Measurements from ENCODE around the gene ASB3.
"Not testable (repeated sequence)": the region's sequence is repeated elsewhere in the genome, so short reads cannot be mapped to it uniquely, and the experiment has no call there.

The ASB3 gene

GRCh38 chr2:53765767-53766166, 21.0 kb downstream of the ASB3 start:
- Histone ChIP-seq H3K27ac (ENCODE audit: low read depth, low read length) (no peak overlapping the region), H2AFZ (ENCODE audit: low read length, unreplicated experiment) (no peak overlapping the region), H3K4me3 (ENCODE audit: low read depth, low read length) (no peak overlapping the region), H3K4me1 (ENCODE audit: control insufficient read depth, insufficient read depth, low read length, unreplicated experiment) (peaks cover 13% of the 10 kb centered on the region), H3K79me2 (ENCODE audit: control insufficient read depth, insufficient read depth, low read length, unreplicated experiment) (peaks cover 34% of the 10 kb centered on the region), H3K27me3 (ENCODE audit: insufficient read depth, low read length) (no peaks in the 10 kb centered on the region), H3K36me3 (ENCODE audit: insufficient read depth, low read length) (peaks cover 13% of the 10 kb centered on the region; the same call in 1 of the 2 replicates)

DNA sequence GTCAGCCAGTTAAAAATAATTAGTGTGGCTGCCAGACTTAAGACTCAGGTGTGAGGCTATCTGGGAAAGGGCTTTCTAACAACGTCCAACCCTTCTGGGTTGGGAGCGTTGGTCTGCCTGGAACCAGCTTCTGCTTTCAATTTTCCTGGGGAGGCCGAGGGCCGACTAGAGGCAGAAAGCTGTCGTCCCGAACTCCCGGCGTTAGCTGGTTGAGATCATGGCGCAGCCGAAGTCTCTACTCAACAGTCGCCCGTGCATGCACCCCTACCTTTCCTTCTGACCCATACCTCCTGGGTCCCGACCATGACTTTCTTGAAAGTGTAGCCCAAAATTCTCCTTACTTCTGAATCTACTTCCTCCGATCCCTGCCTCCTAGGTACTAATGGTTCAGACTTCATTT, 29.5 kb downstream of the ASB3 start:
- H3K27me3 ChIP-seq (ENCODE audit: insufficient read depth, low read length); H2AFZ ChIP-seq (ENCODE audit: low read length, unreplicated experiment); H3K4me3 ChIP-seq (ENCODE audit: low read depth, low read length); H3K27ac ChIP-seq (ENCODE audit: low read depth, low read length); H3K79me2 ChIP-seq (ENCODE audit: control insufficient read depth, insufficient read depth, low read length, unreplicated experiment): not testable (repeated sequence)
- H3K4me1 ChIP-seq (ENCODE audit: control insufficient read depth, insufficient read depth, low read length, unreplicated experiment): peaks cover 13% of the 10 kb centered on the region
- H3K36me3 ChIP-seq (ENCODE audit: insufficient read depth, low read length): peaks cover 15% of the 10 kb centered on the region; the same call in 1 of the 2 replicates

DNA sequence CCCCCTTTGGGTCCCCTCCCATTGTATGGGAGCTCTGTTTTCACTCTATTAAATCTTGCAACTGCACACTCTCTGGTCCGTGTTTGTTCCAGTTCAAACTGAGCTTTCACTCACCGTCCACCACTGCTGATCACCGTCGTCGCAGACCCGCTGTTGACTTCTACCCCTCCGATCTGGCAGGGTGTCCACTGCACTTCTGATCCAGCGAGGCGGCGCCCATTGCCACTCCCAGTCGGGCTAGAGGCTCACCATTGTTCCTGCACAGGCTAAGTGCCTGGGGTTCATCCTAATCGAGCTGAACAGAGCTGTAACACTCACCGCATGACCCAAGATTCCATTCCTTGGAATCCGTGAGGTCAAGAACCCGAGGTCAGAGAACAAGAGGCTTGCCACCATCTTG, 30.1 kb downstream of the ASB3 start:
- Histone ChIP-seq H3K4me1 (ENCODE audit: control insufficient read depth, insufficient read depth, low read length, unreplicated experiment) (peaks cover 18% of the 10 kb centered on the region), H3K4me3 (ENCODE audit: low read depth, low read length) (no peak overlapping the region), H3K79me2 (ENCODE audit: control insufficient read depth, insufficient read depth, low read length, unreplicated experiment) (no peaks in the 10 kb centered on the region), H3K27me3 (ENCODE audit: insufficient read depth, low read length) (no peaks in the 10 kb centered on the region), H3K36me3 (ENCODE audit: insufficient read depth, low read length) (0 out of 2 replicates have a peak, but pooled peaks cover 10% of the 10 kb centered on the region), H2AFZ (ENCODE audit: low read length, unreplicated experiment) (no peak overlapping the region), H3K27ac (ENCODE audit: low read depth, low read length) (no peak overlapping the region)

DNA sequence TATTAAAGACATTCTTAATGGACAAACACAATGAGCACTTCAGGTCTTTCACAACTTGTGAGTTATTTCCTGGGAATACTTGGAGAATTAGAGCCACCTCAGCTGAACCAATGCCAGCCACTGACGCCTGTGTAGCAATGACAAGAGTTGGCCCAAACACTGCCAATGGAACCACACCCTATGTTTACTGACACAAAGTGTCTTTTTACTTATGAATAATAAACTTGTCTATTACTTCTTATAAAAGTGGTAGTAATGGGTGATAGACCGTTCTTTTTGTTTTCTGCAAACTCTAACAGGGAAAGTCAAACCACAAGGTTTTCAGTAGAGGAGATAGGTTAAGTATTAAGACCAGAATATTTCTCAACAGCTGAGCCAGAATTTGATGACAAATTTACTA, 31.6 kb downstream of the ASB3 start:
- H2AFZ ChIP-seq (ENCODE audit: low read length, unreplicated experiment): no peak overlapping the region
- H3K27me3 ChIP-seq (ENCODE audit: insufficient read depth, low read length): no peaks in the 10 kb centered on the region
- no peaks in the 10 kb centered on the region for H3K79me2 ChIP-seq (ENCODE audit: control insufficient read depth, insufficient read depth, low read length, unreplicated experiment)
- no peak overlapping the region for H3K4me3 ChIP-seq (ENCODE audit: low read depth, low read length)
- H3K36me3 ChIP-seq (ENCODE audit: insufficient read depth, low read length): 0 out of 2 replicates have a peak, but pooled peaks cover 8% of the 10 kb centered on the region
- peaks cover 23% of the 10 kb centered on the region for H3K4me1 ChIP-seq (ENCODE audit: control insufficient read depth, insufficient read depth, low read length, unreplicated experiment)
- peak overlapping the region; percentile 17; the same call in 1 of the 2 replicates for H3K27ac ChIP-seq (ENCODE audit: low read depth, low read length)

DNA sequence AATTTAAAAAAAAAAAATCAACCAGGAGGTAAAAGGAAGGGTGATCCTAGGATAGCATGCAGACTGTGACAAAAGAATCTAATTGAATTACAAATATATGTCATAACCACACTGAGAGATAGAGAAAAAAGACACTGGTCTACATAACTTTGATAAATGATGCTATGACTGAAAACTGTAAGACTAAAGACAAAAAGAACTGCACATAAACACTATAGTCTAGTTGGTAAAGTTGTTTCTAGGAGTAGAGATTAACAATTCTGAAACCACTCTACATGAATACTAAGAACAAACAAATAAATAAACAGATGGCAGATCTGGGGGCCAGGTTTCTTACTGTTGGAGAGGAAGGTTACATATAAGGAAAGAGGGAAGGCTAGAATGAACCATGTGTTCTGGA, 33.7 kb downstream of the ASB3 start:
- no peaks in the 10 kb centered on the region for H3K27me3 ChIP-seq (ENCODE audit: insufficient read depth, low read length)
- H3K36me3 ChIP-seq (ENCODE audit: insufficient read depth, low read length): peaks cover 17% of the 10 kb centered on the region
- H3K4me1 ChIP-seq (ENCODE audit: control insufficient read depth, insufficient read depth, low read length, unreplicated experiment): peaks cover 23% of the 10 kb centered on the region
- no peaks in the 10 kb centered on the region for H3K79me2 ChIP-seq (ENCODE audit: control insufficient read depth, insufficient read depth, low read length, unreplicated experiment)
- H2AFZ ChIP-seq (ENCODE audit: low read length, unreplicated experiment): no peak overlapping the region
- H3K4me3 ChIP-seq (ENCODE audit: low read depth, low read length): no peak overlapping the region
- no peak overlapping the region for H3K27ac ChIP-seq (ENCODE audit: low read depth, low read length)

DNA sequence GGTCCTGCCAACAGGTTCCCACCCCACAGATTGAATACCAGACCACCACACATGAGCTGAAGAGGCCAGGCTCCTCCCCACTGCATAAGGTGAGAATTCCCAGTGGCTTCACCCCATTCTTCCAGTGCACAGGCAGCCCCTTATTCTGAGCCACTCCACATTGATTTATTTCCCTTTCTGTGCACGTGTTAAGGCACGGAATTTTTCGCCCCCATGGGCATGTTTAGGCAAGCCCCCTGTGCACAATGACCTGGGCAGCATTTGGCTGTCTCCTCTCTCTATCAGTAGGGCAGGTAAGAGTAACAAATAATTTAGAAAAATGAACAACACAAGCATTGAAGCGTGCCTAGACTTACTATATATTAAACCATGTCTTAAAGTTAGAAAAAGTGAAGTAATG, 34.4 kb downstream of the ASB3 start:
- no peaks in the 10 kb centered on the region for H3K79me2 ChIP-seq (ENCODE audit: control insufficient read depth, insufficient read depth, low read length, unreplicated experiment)
- no peak overlapping the region for H3K4me3 ChIP-seq (ENCODE audit: low read depth, low read length)
- peaks cover 17% of the 10 kb centered on the region for H3K36me3 ChIP-seq (ENCODE audit: insufficient read depth, low read length)
- H3K27me3 ChIP-seq (ENCODE audit: insufficient read depth, low read length): no peaks in the 10 kb centered on the region
- H3K4me1 ChIP-seq (ENCODE audit: control insufficient read depth, insufficient read depth, low read length, unreplicated experiment): peaks cover 23% of the 10 kb centered on the region
- no peak overlapping the region for H2AFZ ChIP-seq (ENCODE audit: low read length, unreplicated experiment)
- H3K27ac ChIP-seq (ENCODE audit: low read depth, low read length): no peak overlapping the region

DNA sequence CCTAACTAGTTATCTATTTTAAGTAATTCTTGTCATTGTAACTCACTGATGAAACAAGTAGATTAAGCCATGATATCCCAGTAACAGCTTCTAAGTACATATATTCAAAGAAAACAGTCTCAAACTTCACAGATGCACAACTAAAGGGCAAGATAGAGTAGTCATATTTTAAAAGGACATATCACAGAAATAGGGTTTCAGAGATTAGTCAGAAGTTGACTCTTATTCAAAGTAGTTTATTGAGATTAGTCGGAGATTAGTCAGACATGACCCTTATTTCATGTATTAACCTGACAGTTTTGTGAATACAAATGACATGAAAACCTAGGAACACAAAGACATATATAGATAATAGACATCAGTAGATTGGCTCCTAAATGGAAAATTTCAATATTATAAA, 35.0 kb downstream of the ASB3 start:
- peak overlapping the region; percentile 18 for H3K27ac ChIP-seq (ENCODE audit: low read depth, low read length)

GRCh38 chr2:53750041-53750768, 36.5 kb downstream of the ASB3 start:
- Histone ChIP-seq H3K36me3 (ENCODE audit: insufficient read depth, low read length) (peaks cover 10% of the 10 kb centered on the region), H2AFZ (ENCODE audit: low read length, unreplicated experiment) (no peak overlapping the region), H3K79me2 (ENCODE audit: control insufficient read depth, insufficient read depth, low read length, unreplicated experiment) (no peaks in the 10 kb centered on the region), H3K27ac (ENCODE audit: low read depth, low read length) (no peak overlapping the region), H3K27me3 (ENCODE audit: insufficient read depth, low read length) (no peaks in the 10 kb centered on the region), H3K4me1 (ENCODE audit: control insufficient read depth, insufficient read depth, low read length, unreplicated experiment) (peaks cover 17% of the 10 kb centered on the region), H3K4me3 (ENCODE audit: low read depth, low read length) (no peak overlapping the region)

More for the DNA sequence above, 35.0 kb downstream of the ASB3 start:
- no peak overlapping the region for H2AFZ ChIP-seq (ENCODE audit: low read length, unreplicated experiment)
- no peaks in the 10 kb centered on the region for H3K79me2 ChIP-seq (ENCODE audit: control insufficient read depth, insufficient read depth, low read length, unreplicated experiment)
- H3K4me3 ChIP-seq (ENCODE audit: low read depth, low read length): no peak overlapping the region
- H3K36me3 ChIP-seq (ENCODE audit: insufficient read depth, low read length): peaks cover 16% of the 10 kb centered on the region
- H3K4me1 ChIP-seq (ENCODE audit: control insufficient read depth, insufficient read depth, low read length, unreplicated experiment): peaks cover 23% of the 10 kb centered on the region
- no peaks in the 10 kb centered on the region for H3K27me3 ChIP-seq (ENCODE audit: insufficient read depth, low read length)

DNA sequence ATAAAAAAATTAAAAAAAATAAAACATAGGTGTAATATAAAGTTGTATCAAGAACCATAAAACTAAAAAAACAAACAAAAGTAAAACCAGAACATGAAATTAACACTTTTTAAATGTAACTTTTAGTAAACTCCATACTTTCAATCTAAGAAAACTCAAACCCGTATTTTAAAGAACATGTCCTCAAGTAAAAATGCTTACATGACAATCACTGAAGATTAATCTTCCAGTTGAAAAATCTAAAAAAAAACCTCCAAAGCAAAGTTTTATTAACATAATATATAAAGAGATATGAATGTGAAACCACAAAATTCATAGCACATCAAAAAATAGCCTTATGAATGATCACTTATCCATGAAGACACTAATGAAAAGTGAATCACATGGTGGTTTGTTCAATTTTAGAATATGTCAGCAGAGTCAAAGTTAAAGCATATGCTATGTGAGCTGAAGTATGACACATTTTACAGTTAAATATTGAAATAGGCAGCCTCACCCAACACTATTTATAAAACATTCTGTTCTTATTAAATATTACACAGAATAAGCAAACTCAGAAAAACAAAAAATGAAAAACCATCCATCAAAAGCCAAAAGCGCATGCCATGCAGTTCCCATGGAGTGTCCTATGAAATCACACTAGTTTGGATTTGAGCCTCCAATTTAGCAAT, 42.2 kb downstream of the ASB3 start:
- Histone ChIP-seq H2AFZ (ENCODE audit: low read length, unreplicated experiment) (no peak overlapping the region), H3K36me3 (ENCODE audit: insufficient read depth, low read length) (peaks cover 8% of the 10 kb centered on the region), H3K27me3 (ENCODE audit: insufficient read depth, low read length) (no peaks in the 10 kb centered on the region), H3K4me3 (ENCODE audit: low read depth, low read length) (no peak overlapping the region), H3K4me1 (ENCODE audit: control insufficient read depth, insufficient read depth, low read length, unreplicated experiment) (no peaks in the 10 kb centered on the region), H3K79me2 (ENCODE audit: control insufficient read depth, insufficient read depth, low read length, unreplicated experiment) (no peaks in the 10 kb centered on the region), H3K27ac (ENCODE audit: low read depth, low read length) (no peak overlapping the region)

DNA sequence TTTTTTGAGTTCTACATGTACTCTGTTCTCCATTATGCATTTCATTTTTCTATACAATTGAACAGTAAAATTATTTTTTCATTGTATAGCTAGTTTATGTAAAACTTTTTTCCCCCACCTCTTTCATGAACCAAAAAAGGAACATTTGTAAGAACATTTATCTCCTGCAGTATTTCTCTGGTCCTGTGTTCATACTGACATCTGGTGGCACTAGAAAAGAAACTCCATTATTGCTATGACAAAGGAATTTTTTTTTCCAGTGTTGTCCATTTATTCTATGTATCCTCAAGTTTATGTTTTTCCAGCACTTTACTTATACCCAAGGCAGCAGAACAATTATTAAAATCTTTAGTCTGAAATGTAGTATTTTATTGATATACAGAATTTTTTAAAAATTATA, 46.6 kb downstream of the ASB3 start:
- no peak overlapping the region for H2AFZ ChIP-seq (ENCODE audit: low read length, unreplicated experiment)
- no peaks in the 10 kb centered on the region; the same call in 1 of the 2 replicates for H3K36me3 ChIP-seq (ENCODE audit: insufficient read depth, low read length)
- no peak overlapping the region for H3K4me3 ChIP-seq (ENCODE audit: low read depth, low read length)
- peaks cover 6% of the 10 kb centered on the region for H3K4me1 ChIP-seq (ENCODE audit: control insufficient read depth, insufficient read depth, low read length, unreplicated experiment)
- H3K27ac ChIP-seq (ENCODE audit: low read depth, low read length): no peak overlapping the region
- no peaks in the 10 kb centered on the region for H3K27me3 ChIP-seq (ENCODE audit: insufficient read depth, low read length)
- no peaks in the 10 kb centered on the region for H3K79me2 ChIP-seq (ENCODE audit: control insufficient read depth, insufficient read depth, low read length, unreplicated experiment)

GRCh38 chr2:53739032-53739431, 47.7 kb downstream of the ASB3 start:
- no peaks in the 10 kb centered on the region for H3K27me3 ChIP-seq (ENCODE audit: insufficient read depth, low read length)
- peaks cover 5% of the 10 kb centered on the region for H3K36me3 ChIP-seq (ENCODE audit: insufficient read depth, low read length)
- no peak overlapping the region for H3K4me3 ChIP-seq (ENCODE audit: low read depth, low read length)
- no peak overlapping the region for H2AFZ ChIP-seq (ENCODE audit: low read length, unreplicated experiment)
- no peak overlapping the region for H3K27ac ChIP-seq (ENCODE audit: low read depth, low read length)
- peaks cover 6% of the 10 kb centered on the region for H3K4me1 ChIP-seq (ENCODE audit: control insufficient read depth, insufficient read depth, low read length, unreplicated experiment)
- H3K79me2 ChIP-seq (ENCODE audit: control insufficient read depth, insufficient read depth, low read length, unreplicated experiment): no peaks in the 10 kb centered on the region
